IMR-90 (cell line): ENCODE data around the gene NDUFV3. TPM values are rescaled to one million over a fixed set of nuclear protein-coding genes. Genes with fewer than 3 reads are reported as not detected.

ENCODE experiments used
- ATAC-seq: fragments of 200-7000 bp; cut with Tn5 transposase; 2 replicates; pipeline ENCODE4 v1.9.1; 2020; ENCODE audit warnings: low read depth, mild to moderate bottlenecking, moderate library complexity
- BruUV-seq: library from RNA; stranded (reverse); fragments of 400-500 nt; replicated peaks from 2 replicates; lab custom pipeline; 2021; lab: Mats Ljungman, UMichigan
- CTCF ChIA-PET: fragments of 300-600 bp; formaldehyde crosslinking; extraction: SDS; loops from one replicate; lab custom pipeline; 2021; ENCODE audit warnings: antibody characterized with exemption; lab: Yijun Ruan, JAX
- POLR2A ChIA-PET: fragments of 300-600 bp; sonication (Branson Sonifier 250); formaldehyde crosslinking; loops from one replicate; lab custom pipeline; 2022; ENCODE audit warnings: antibody characterized with exemption; ENCODE audit not compliant: unreplicated experiment; lab: Charles Lee
- DNase-seq: peaks from one replicate; pipeline ENCODE4 v3.0.0; 2013
- H2AFZ ChIP-seq: replicated peaks from 2 replicates; pipeline ENCODE3; 2013; ENCODE audit warnings: low read length, mild to moderate bottlenecking; ENCODE audit not compliant: poor library complexity
- H2AK5ac ChIP-seq: 2 replicates; pipeline ENCODE4 v1.6.1; 2013; ENCODE audit warnings: low read depth, low read length, inconsistent platforms
- H2AK9ac ChIP-seq: replicated peaks from 2 replicates; pipeline ENCODE3; 2013; ENCODE audit warnings: mild to moderate bottlenecking, low read depth, low read length, moderate library complexity; ENCODE audit not compliant: poor library complexity
- H2BK120ac ChIP-seq: 2 replicates; pipeline ENCODE4 v1.6.1; 2013; ENCODE audit warnings: low read depth, low read length, inconsistent platforms
- H2BK15ac ChIP-seq: 3 replicates; pipeline ENCODE4 v1.6.1; 2013; ENCODE audit warnings: low read depth, low read length, inconsistent platforms
- H2BK20ac ChIP-seq: 2 replicates; pipeline ENCODE4 v1.6.1; 2013; ENCODE audit warnings: low read depth, mild to moderate bottlenecking, inconsistent platforms, low read length, moderate library complexity
- H2BK5ac ChIP-seq: 2 replicates; pipeline ENCODE4 v1.6.1; 2013; ENCODE audit warnings: mild to moderate bottlenecking, low read depth, low read length, inconsistent platforms; ENCODE audit not compliant: poor library complexity, severe bottlenecking
- H3K14ac ChIP-seq: replicated peaks from 2 replicates; pipeline ENCODE4 v1.6.1; 2013; ENCODE audit warnings: low read depth, low read length, inconsistent platforms
- H3K18ac ChIP-seq: 2 replicates; pipeline ENCODE4 v1.6.1; 2013; ENCODE audit warnings: low read depth, low read length, control low read depth
- H3K23ac ChIP-seq: 2 replicates; pipeline ENCODE4 v1.6.1; 2013; ENCODE audit warnings: low read depth, low read length, inconsistent platforms
- H3K27ac ChIP-seq: 2 replicates; pipeline ENCODE4 v1.5.1; 2013; ENCODE audit warnings: mild to moderate bottlenecking, control low read depth, low read length; ENCODE audit not compliant: insufficient read depth
- H3K27me3 ChIP-seq: 2 replicates; pipeline ENCODE4 v1.6.1; 2013; ENCODE audit warnings: low read length; ENCODE audit not compliant: control insufficient read depth, insufficient read depth
- H3K36me3 ChIP-seq: 2 replicates; pipeline ENCODE4 v1.6.1; 2013; ENCODE audit warnings: low read length, mixed read lengths; ENCODE audit not compliant: control insufficient read depth, insufficient read depth
- H3K4ac ChIP-seq: 2 replicates; pipeline ENCODE4 v1.6.1; 2013; ENCODE audit warnings: low read depth, low read length, inconsistent platforms
- H3K4me1 ChIP-seq: 2 replicates; pipeline ENCODE4 v1.6.1; 2013; ENCODE audit warnings: low read length, mixed read lengths; ENCODE audit not compliant: control insufficient read depth, insufficient read depth
- H3K4me2 ChIP-seq: 2 replicates; pipeline ENCODE4 v1.6.1; 2013; ENCODE audit warnings: low read depth, mild to moderate bottlenecking, control low read depth, low read length, moderate library complexity
- H3K4me3 ChIP-seq: 2 replicates; pipeline ENCODE4 v1.5.1; 2013; ENCODE audit warnings: low read depth, mild to moderate bottlenecking, control low read depth, low read length, moderate library complexity; ENCODE audit not compliant: insufficient read depth
- H3K56ac ChIP-seq: 2 replicates; pipeline ENCODE4 v1.6.1; 2013; ENCODE audit warnings: low read length, inconsistent platforms; ENCODE audit not compliant: insufficient read depth; ENCODE audit errors: extremely low read depth
- H3K79me1 ChIP-seq, 2 experiments: 2 replicates each; pipeline ENCODE4 v1.6.1; 2013; ENCODE audit warnings: low read length in 2 of 2, inconsistent platforms in 1 of 2, low read depth in 1 of 2
- H3K9ac ChIP-seq: 2 replicates; pipeline ENCODE4 v1.6.1; 2013; ENCODE audit warnings: low read depth, low read length, control low read depth
- H3K9me1 ChIP-seq: 2 replicates; pipeline ENCODE4 v1.6.1; 2013; ENCODE audit warnings: low read length, inconsistent platforms; ENCODE audit not compliant: insufficient read depth
- H3K9me3 ChIP-seq: 2 replicates; pipeline ENCODE4 v1.6.1; 2013; ENCODE audit warnings: low read length; ENCODE audit not compliant: control insufficient read depth, insufficient read depth
- H4K20me1 ChIP-seq: 2 replicates; pipeline ENCODE4 v1.6.1; 2013; ENCODE audit warnings: low read length, inconsistent platforms; ENCODE audit not compliant: insufficient read depth
- H4K5ac ChIP-seq: 2 replicates; pipeline ENCODE4 v1.6.1; 2013; ENCODE audit warnings: mild to moderate bottlenecking, low read depth, low read length, control low read depth
- H4K8ac ChIP-seq, 2 experiments: 2 replicates each; pipeline ENCODE4 v1.6.1; 2013; ENCODE audit warnings: low read depth in 2 of 2, low read length in 2 of 2, control low read depth in 1 of 2, inconsistent platforms in 1 of 2
- H4K91ac ChIP-seq: 2 replicates; pipeline ENCODE4 v1.6.1; 2013; ENCODE audit warnings: low read depth, low read length, inconsistent platforms; ENCODE audit not compliant: insufficient read depth
- CEBPB ChIP-seq: IDR thresholded peaks from 2 replicates; pipeline ENCODE4 v1.6.1; 2012; ENCODE audit warnings: low read depth, low read length, improper control_type of control experiment
- CHD1 ChIP-seq: IDR thresholded peaks from 2 replicates; pipeline ENCODE4 v1.6.1; 2012; ENCODE audit warnings: low read depth, low read length, improper control_type of control experiment
- FOS ChIP-seq: fragments of 150-350 bp; IDR thresholded peaks from 2 replicates; pipeline ENCODE4 v1.6.1; 2016; ENCODE audit warnings: low read depth, low read length
- MAFK ChIP-seq: IDR thresholded peaks from 2 replicates; pipeline ENCODE4 v1.6.1; 2012; ENCODE audit warnings: low read depth, low read length, improper control_type of control experiment
- MAZ ChIP-seq: IDR thresholded peaks from 2 replicates; pipeline ENCODE4 v1.6.1; 2012; ENCODE audit warnings: low read depth, mild to moderate bottlenecking, low read length, improper control_type of control experiment, moderate library complexity, borderline replicate concordance
- NFE2L2 ChIP-seq: fragments of 150-350 bp; IDR thresholded peaks from 2 replicates; pipeline ENCODE4 v1.6.1; 2016; ENCODE audit warnings: low read depth, mild to moderate bottlenecking, low read length
- POLR2A ChIP-seq: IDR thresholded peaks from 2 replicates; pipeline ENCODE4 v1.6.1; 2012; ENCODE audit warnings: mild to moderate bottlenecking, low read depth, low read length
- RCOR1 ChIP-seq: IDR thresholded peaks from 2 replicates; pipeline ENCODE4 v1.6.1; 2012; ENCODE audit warnings: mild to moderate bottlenecking, low read length, improper control_type of control experiment; ENCODE audit not compliant: insufficient replicate concordance
- RFX5 ChIP-seq: IDR thresholded peaks from 2 replicates; pipeline ENCODE4 v1.8.0; 2012; ENCODE audit warnings: low read depth, mild to moderate bottlenecking, low read length, moderate library complexity
- SMC3 ChIP-seq: fragments of 150-350 bp; IDR thresholded peaks from 2 replicates; pipeline ENCODE4 v1.6.1; 2016; ENCODE audit warnings: low read depth, mild to moderate bottlenecking, antibody characterized with exemption, low read length, moderate library complexity
- WGBS, 2 experiments: methylation state at CpG; one replicate each; pipeline versions ENCODE4 v1.1.5 to v1.1.7; 2013; ENCODE audit warnings: missing lambda C conversion rate in 2 of 2; ENCODE audit not compliant: insufficient read length in 1 of 2; ENCODE audit errors: extremely low coverage in 2 of 2; 5-methylcytosine and 5-hydroxymethylcytosine counted together
- dilution Hi-C: fragments of 300-500 bp; cut with HindIII; formaldehyde crosslinking; loops from one replicate; pipeline ENCODE4 v1.14.3; 2018; ENCODE audit warnings: low sequenced_read_pairs; ENCODE audit not compliant: unreplicated experiment
- in situ Hi-C: fragments of 300-500 bp; cut with MboI; formaldehyde crosslinking; loops from 3 replicates; pipeline ENCODE4 v1.14.3; 2019; ENCODE audit warnings: low sequenced_read_pairs, inconsistent platforms, mixed read lengths
- intact Hi-C: fragments of 100-400 bp; cut with micrococcal nuclease; formaldehyde crosslinking; loops from 2 replicates; pipeline ENCODE4 v1.10.0; 2022
- polyA plus RNA-seq, 3 experiments: library from polyadenylated mRNA; depleted of rRNA; stranded (reverse); fragments of >200 nt; gene quantifications; 2 replicates each; pipeline ENCODE4 v1.2.3, GENCODE V29; 2012; ENCODE audit warnings: low replicate concordance in 1 of 3
- total RNA-seq: library from RNA; depleted of rRNA; stranded (reverse); fragments of >200 nt; gene quantifications from 2 replicates; pipeline ENCODE4 v1.2.3, GENCODE V29; 2012
- TF ChIP-seq, protein P1 (sequence below): conservative IDR thresholded peaks from 2 replicates; pipeline ENCODE4 v1.5.1; 2012; ENCODE audit warnings: mild to moderate bottlenecking, low read depth, low read length, improper control_type of control experiment

The NDUFV3 gene
- total and polyA plus RNA-seq, 2 of the 4 experiments (the other 2 are of a cell fraction) = 38.5 to 55.6 TPM

DNA sequence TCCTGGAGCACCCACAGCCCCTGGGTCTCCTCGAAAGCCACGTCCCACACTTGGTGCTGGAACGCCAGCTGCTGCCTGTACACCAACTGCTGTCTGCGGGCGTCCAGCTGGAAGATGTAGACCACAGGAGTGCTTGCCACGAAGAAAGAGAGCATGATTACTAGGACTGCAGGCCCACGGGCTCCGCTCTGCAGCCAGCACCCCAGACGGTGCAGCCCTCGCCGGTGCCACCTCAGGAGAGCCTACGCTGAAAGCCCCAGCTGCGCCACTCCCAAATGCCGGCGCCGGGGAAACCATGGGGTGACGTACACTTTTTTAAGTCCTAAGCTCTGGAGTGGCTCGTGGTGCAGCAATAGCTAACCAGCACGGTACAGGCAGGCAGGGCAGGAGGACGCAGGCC is 39.5 kb upstream of the NDUFV3 start:
- H3K4me2 ChIP-seq = no peak overlapping the region
- H3K4ac ChIP-seq = no peak overlapping the region
- H4K91ac ChIP-seq = no peak overlapping the region
- 95% methylated on average over 16 of the region's 20 CpGs; no CpG with 5 or more reads in 1 of the 2 experiments for WGBS, 2 experiments
- no peak overlapping the region for H2BK5ac ChIP-seq
- H3K9ac ChIP-seq = no peak overlapping the region
- H2AK5ac ChIP-seq = no peak overlapping the region
- H2AK9ac ChIP-seq = no peak overlapping the region
- CTCF ChIA-PET = no interaction called here
- no peak overlapping the region for H2AFZ ChIP-seq
- no peak overlapping the region for H4K8ac ChIP-seq
- no peak overlapping the region for H3K18ac ChIP-seq
- intact Hi-C loops = no loop called here
- H3K4me3 ChIP-seq = no peak overlapping the region
- H3K56ac ChIP-seq = no peak overlapping the region
- in situ Hi-C loops = loop anchor here (25.0 kb wide), 1 partner anchor 91 kb away; no protein-coding TSS in a partner anchor
- no peaks in the 10 kb centered on the region for H3K27me3 ChIP-seq
- H2BK20ac ChIP-seq = no peak overlapping the region
- no peaks in the 10 kb centered on the region for H3K9me3 ChIP-seq
- H3K14ac ChIP-seq = no peak overlapping the region
- POLR2A ChIA-PET = no interaction called here
- no peak overlapping the region for H3K23ac ChIP-seq
- H3K36me3 ChIP-seq = peaks cover 70% of the 10 kb centered on the region
- H4K5ac ChIP-seq = no peak overlapping the region
- no peaks in the 10 kb centered on the region for H3K9me1 ChIP-seq
- dilution Hi-C loops = no loop called here
- TF ChIP-seq MAZ (no peak), MAFK (no peak), RCOR1 (no peak), NFE2L2 (no peak), RFX5 (no peak), POLR2A (no peak), SMC3 (no peak), CHD1 (no peak), CEBPB (no peak), FOS (no peak)
- TF ChIP-seq, protein P1, sequence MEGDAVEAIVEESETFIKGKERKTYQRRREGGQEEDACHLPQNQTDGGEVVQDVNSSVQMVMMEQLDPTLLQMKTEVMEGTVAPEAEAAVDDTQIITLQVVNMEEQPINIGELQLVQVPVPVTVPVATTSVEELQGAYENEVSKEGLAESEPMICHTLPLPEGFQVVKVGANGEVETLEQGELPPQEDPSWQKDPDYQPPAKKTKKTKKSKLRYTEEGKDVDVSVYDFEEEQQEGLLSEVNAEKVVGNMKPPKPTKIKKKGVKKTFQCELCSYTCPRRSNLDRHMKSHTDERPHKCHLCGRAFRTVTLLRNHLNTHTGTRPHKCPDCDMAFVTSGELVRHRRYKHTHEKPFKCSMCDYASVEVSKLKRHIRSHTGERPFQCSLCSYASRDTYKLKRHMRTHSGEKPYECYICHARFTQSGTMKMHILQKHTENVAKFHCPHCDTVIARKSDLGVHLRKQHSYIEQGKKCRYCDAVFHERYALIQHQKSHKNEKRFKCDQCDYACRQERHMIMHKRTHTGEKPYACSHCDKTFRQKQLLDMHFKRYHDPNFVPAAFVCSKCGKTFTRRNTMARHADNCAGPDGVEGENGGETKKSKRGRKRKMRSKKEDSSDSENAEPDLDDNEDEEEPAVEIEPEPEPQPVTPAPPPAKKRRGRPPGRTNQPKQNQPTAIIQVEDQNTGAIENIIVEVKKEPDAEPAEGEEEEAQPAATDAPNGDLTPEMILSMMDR = no peak
- no peak overlapping the region for H2BK15ac ChIP-seq
- peaks cover 6 to 7% of the 10 kb centered on the region in 2 experiments; a peak in 2 of 4 replicates for H3K79me1 ChIP-seq
- no peak overlapping the region for H3K27ac ChIP-seq
- peaks cover 9% of the 10 kb centered on the region for H4K20me1 ChIP-seq
- no peak overlapping the region for H2BK120ac ChIP-seq
- no TSS peak for BruUV-seq
- no peaks in the 10 kb centered on the region for H3K4me1 ChIP-seq
- no peak for DNase-seq
- ATAC-seq = no peak
